IMR-90 (cell line): Measurements from ENCODE around the gene CMTR1. TPM values are rescaled to one million over a fixed set of nuclear protein-coding genes. Genes with fewer than 3 reads are reported as not detected.

Source experiments
- ATAC-seq: fragments of 200-7000 bp; cut with Tn5 transposase; 2 replicates; pipeline ENCODE4 v1.9.1; 2020; ENCODE audit warnings: low read depth, mild to moderate bottlenecking, moderate library complexity
- BruUV-seq: library from RNA; stranded (reverse); fragments of 400-500 nt; replicated peaks from 2 replicates; lab custom pipeline; 2021; lab: Mats Ljungman, UMichigan
- CTCF ChIA-PET: fragments of 300-600 bp; formaldehyde crosslinking; extraction: SDS; loops from one replicate; lab custom pipeline; 2021; ENCODE audit warnings: antibody characterized with exemption; lab: Yijun Ruan, JAX
- POLR2A ChIA-PET: fragments of 300-600 bp; sonication (Branson Sonifier 250); formaldehyde crosslinking; loops from one replicate; lab custom pipeline; 2022; ENCODE audit warnings: antibody characterized with exemption; ENCODE audit not compliant: unreplicated experiment; lab: Charles Lee
- DNase-seq: peaks from one replicate; pipeline ENCODE4 v3.0.0; 2013
- H2AFZ ChIP-seq: replicated peaks from 2 replicates; pipeline ENCODE3; 2013; ENCODE audit warnings: low read length, mild to moderate bottlenecking; ENCODE audit not compliant: poor library complexity
- H2AK5ac ChIP-seq: 2 replicates; pipeline ENCODE4 v1.6.1; 2013; ENCODE audit warnings: low read depth, low read length, inconsistent platforms
- H2AK9ac ChIP-seq: replicated peaks from 2 replicates; pipeline ENCODE3; 2013; ENCODE audit warnings: mild to moderate bottlenecking, low read depth, low read length, moderate library complexity; ENCODE audit not compliant: poor library complexity
- H2BK120ac ChIP-seq: 2 replicates; pipeline ENCODE4 v1.6.1; 2013; ENCODE audit warnings: low read depth, low read length, inconsistent platforms
- H2BK15ac ChIP-seq: 3 replicates; pipeline ENCODE4 v1.6.1; 2013; ENCODE audit warnings: low read depth, low read length, inconsistent platforms
- H2BK20ac ChIP-seq: 2 replicates; pipeline ENCODE4 v1.6.1; 2013; ENCODE audit warnings: low read depth, mild to moderate bottlenecking, inconsistent platforms, low read length, moderate library complexity
- H2BK5ac ChIP-seq: 2 replicates; pipeline ENCODE4 v1.6.1; 2013; ENCODE audit warnings: mild to moderate bottlenecking, low read depth, low read length, inconsistent platforms; ENCODE audit not compliant: poor library complexity, severe bottlenecking
- H3K14ac ChIP-seq: replicated peaks from 2 replicates; pipeline ENCODE4 v1.6.1; 2013; ENCODE audit warnings: low read depth, low read length, inconsistent platforms
- H3K18ac ChIP-seq: 2 replicates; pipeline ENCODE4 v1.6.1; 2013; ENCODE audit warnings: low read depth, low read length, control low read depth
- H3K23ac ChIP-seq: 2 replicates; pipeline ENCODE4 v1.6.1; 2013; ENCODE audit warnings: low read depth, low read length, inconsistent platforms
- H3K27ac ChIP-seq: 2 replicates; pipeline ENCODE4 v1.5.1; 2013; ENCODE audit warnings: mild to moderate bottlenecking, control low read depth, low read length; ENCODE audit not compliant: insufficient read depth
- H3K27me3 ChIP-seq: 2 replicates; pipeline ENCODE4 v1.6.1; 2013; ENCODE audit warnings: low read length; ENCODE audit not compliant: control insufficient read depth, insufficient read depth
- H3K36me3 ChIP-seq: 2 replicates; pipeline ENCODE4 v1.6.1; 2013; ENCODE audit warnings: low read length, mixed read lengths; ENCODE audit not compliant: control insufficient read depth, insufficient read depth
- H3K4ac ChIP-seq: 2 replicates; pipeline ENCODE4 v1.6.1; 2013; ENCODE audit warnings: low read depth, low read length, inconsistent platforms
- H3K4me1 ChIP-seq: 2 replicates; pipeline ENCODE4 v1.6.1; 2013; ENCODE audit warnings: low read length, mixed read lengths; ENCODE audit not compliant: control insufficient read depth, insufficient read depth
- H3K4me2 ChIP-seq: 2 replicates; pipeline ENCODE4 v1.6.1; 2013; ENCODE audit warnings: low read depth, mild to moderate bottlenecking, control low read depth, low read length, moderate library complexity
- H3K4me3 ChIP-seq: 2 replicates; pipeline ENCODE4 v1.5.1; 2013; ENCODE audit warnings: low read depth, mild to moderate bottlenecking, control low read depth, low read length, moderate library complexity; ENCODE audit not compliant: insufficient read depth
- H3K56ac ChIP-seq: 2 replicates; pipeline ENCODE4 v1.6.1; 2013; ENCODE audit warnings: low read length, inconsistent platforms; ENCODE audit not compliant: insufficient read depth; ENCODE audit errors: extremely low read depth
- H3K79me1 ChIP-seq, 2 experiments: 2 replicates each; pipeline ENCODE4 v1.6.1; 2013; ENCODE audit warnings: low read length in 2 of 2, inconsistent platforms in 1 of 2, low read depth in 1 of 2
- H3K9ac ChIP-seq: 2 replicates; pipeline ENCODE4 v1.6.1; 2013; ENCODE audit warnings: low read depth, low read length, control low read depth
- H3K9me1 ChIP-seq: 2 replicates; pipeline ENCODE4 v1.6.1; 2013; ENCODE audit warnings: low read length, inconsistent platforms; ENCODE audit not compliant: insufficient read depth
- H3K9me3 ChIP-seq: 2 replicates; pipeline ENCODE4 v1.6.1; 2013; ENCODE audit warnings: low read length; ENCODE audit not compliant: control insufficient read depth, insufficient read depth
- H4K20me1 ChIP-seq: 2 replicates; pipeline ENCODE4 v1.6.1; 2013; ENCODE audit warnings: low read length, inconsistent platforms; ENCODE audit not compliant: insufficient read depth
- H4K5ac ChIP-seq: 2 replicates; pipeline ENCODE4 v1.6.1; 2013; ENCODE audit warnings: mild to moderate bottlenecking, low read depth, low read length, control low read depth
- H4K8ac ChIP-seq, 2 experiments: 2 replicates each; pipeline ENCODE4 v1.6.1; 2013; ENCODE audit warnings: low read depth in 2 of 2, low read length in 2 of 2, control low read depth in 1 of 2, inconsistent platforms in 1 of 2
- H4K91ac ChIP-seq: 2 replicates; pipeline ENCODE4 v1.6.1; 2013; ENCODE audit warnings: low read depth, low read length, inconsistent platforms; ENCODE audit not compliant: insufficient read depth
- BHLHE40 ChIP-seq: fragments of 150-350 bp; IDR thresholded peaks from 2 replicates; pipeline ENCODE4 v1.6.1; 2016; ENCODE audit warnings: mild to moderate bottlenecking, low read depth, low read length
- CEBPB ChIP-seq: IDR thresholded peaks from 2 replicates; pipeline ENCODE4 v1.6.1; 2012; ENCODE audit warnings: low read depth, low read length, improper control_type of control experiment
- FOS ChIP-seq: fragments of 150-350 bp; IDR thresholded peaks from 2 replicates; pipeline ENCODE4 v1.6.1; 2016; ENCODE audit warnings: low read depth, low read length
- MAFK ChIP-seq: IDR thresholded peaks from 2 replicates; pipeline ENCODE4 v1.6.1; 2012; ENCODE audit warnings: low read depth, low read length, improper control_type of control experiment
- MXI1 ChIP-seq: IDR thresholded peaks from 2 replicates; pipeline ENCODE4 v1.6.1; 2012; ENCODE audit warnings: low read depth, mild to moderate bottlenecking, low read length, moderate library complexity, borderline replicate concordance
- NFE2L2 ChIP-seq: fragments of 150-350 bp; IDR thresholded peaks from 2 replicates; pipeline ENCODE4 v1.6.1; 2016; ENCODE audit warnings: low read depth, mild to moderate bottlenecking, low read length
- POLR2A ChIP-seq: IDR thresholded peaks from 2 replicates; pipeline ENCODE4 v1.6.1; 2012; ENCODE audit warnings: mild to moderate bottlenecking, low read depth, low read length
- RCOR1 ChIP-seq: IDR thresholded peaks from 2 replicates; pipeline ENCODE4 v1.6.1; 2012; ENCODE audit warnings: mild to moderate bottlenecking, low read length, improper control_type of control experiment; ENCODE audit not compliant: insufficient replicate concordance
- RFX5 ChIP-seq: IDR thresholded peaks from 2 replicates; pipeline ENCODE4 v1.8.0; 2012; ENCODE audit warnings: low read depth, mild to moderate bottlenecking, low read length, moderate library complexity
- SMC3 ChIP-seq: fragments of 150-350 bp; IDR thresholded peaks from 2 replicates; pipeline ENCODE4 v1.6.1; 2016; ENCODE audit warnings: low read depth, mild to moderate bottlenecking, antibody characterized with exemption, low read length, moderate library complexity
- WGBS, 2 experiments: methylation state at CpG; one replicate each; pipeline versions ENCODE4 v1.1.5 to v1.1.7; 2013; ENCODE audit warnings: missing lambda C conversion rate in 2 of 2; ENCODE audit not compliant: insufficient read length in 1 of 2; ENCODE audit errors: extremely low coverage in 2 of 2; 5-methylcytosine and 5-hydroxymethylcytosine counted together
- dilution Hi-C: fragments of 300-500 bp; cut with HindIII; formaldehyde crosslinking; loops from one replicate; pipeline ENCODE4 v1.14.3; 2018; ENCODE audit warnings: low sequenced_read_pairs; ENCODE audit not compliant: unreplicated experiment
- in situ Hi-C: fragments of 300-500 bp; cut with MboI; formaldehyde crosslinking; loops from 3 replicates; pipeline ENCODE4 v1.14.3; 2019; ENCODE audit warnings: low sequenced_read_pairs, inconsistent platforms, mixed read lengths
- intact Hi-C: fragments of 100-400 bp; cut with micrococcal nuclease; formaldehyde crosslinking; loops from 2 replicates; pipeline ENCODE4 v1.10.0; 2022
- polyA plus RNA-seq, 3 experiments: library from polyadenylated mRNA; depleted of rRNA; stranded (reverse); fragments of >200 nt; gene quantifications; 2 replicates each; pipeline ENCODE4 v1.2.3, GENCODE V29; 2012; ENCODE audit warnings: low replicate concordance in 1 of 3
- total RNA-seq: library from RNA; depleted of rRNA; stranded (reverse); fragments of >200 nt; gene quantifications from 2 replicates; pipeline ENCODE4 v1.2.3, GENCODE V29; 2012
- TF ChIP-seq, protein P1 (sequence below): fragments of 150-350 bp; IDR thresholded peaks from 2 replicates; pipeline ENCODE4 v1.6.1; 2016; ENCODE audit warnings: low read depth, mild to moderate bottlenecking, low read length, moderate library complexity, borderline replicate concordance
- TF ChIP-seq, protein P2 (sequence below): conservative IDR thresholded peaks from 2 replicates; pipeline ENCODE4 v1.5.1; 2012; ENCODE audit warnings: mild to moderate bottlenecking, low read depth, low read length, improper control_type of control experiment
- TF ChIP-seq, protein P3 (sequence below): fragments of 150-350 bp; IDR thresholded peaks from 2 replicates; pipeline ENCODE4 v1.6.1; 2017; ENCODE audit warnings: mild to moderate bottlenecking, antibody characterized with exemption, low read length, low read depth

Gene CMTR1
- total and polyA plus RNA-seq, 2 of the 4 experiments (the other 2 are of a cell fraction): 22.6 to 30.1 TPM

DNA sequence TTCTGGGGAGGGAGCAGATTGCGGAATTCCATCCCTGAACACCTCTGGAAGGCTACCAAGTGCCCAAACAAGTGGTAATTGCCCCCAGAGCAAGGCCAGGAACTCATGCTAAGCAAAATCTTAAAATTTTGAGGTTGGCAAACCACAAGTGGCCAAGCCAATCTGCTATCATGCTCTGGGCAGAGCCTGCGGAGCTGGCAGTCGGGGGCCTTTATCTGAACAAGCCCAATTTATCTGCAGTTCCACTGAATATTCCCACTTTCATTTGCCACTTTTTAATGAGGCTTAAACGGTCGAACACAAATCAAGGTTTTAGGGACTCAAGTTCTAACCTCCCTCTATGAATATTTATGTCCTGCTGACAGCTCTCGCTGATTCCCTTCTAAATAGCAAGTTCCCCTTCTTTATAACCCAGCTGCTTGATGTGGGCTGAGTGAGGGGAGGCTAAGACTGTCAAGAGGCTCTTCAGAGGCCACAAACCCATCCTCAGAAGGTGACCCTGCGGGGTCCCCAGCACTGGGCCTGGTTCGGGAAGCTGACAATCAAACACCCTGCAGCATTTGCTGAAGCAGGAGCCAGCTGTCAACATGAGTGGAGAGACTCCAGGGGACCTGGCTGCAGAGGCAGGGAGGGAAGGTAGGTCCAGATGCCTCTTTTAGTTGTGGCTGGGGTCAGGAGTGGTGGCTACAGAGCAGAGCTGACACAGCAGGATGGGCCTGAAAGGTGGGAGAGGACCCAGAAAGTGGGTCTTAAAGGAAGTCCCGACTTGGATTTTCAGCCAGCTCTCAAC is 54.8 kb downstream of the CMTR1 start (continued):
- no peak for TF ChIP-seq SMC3

DNA sequence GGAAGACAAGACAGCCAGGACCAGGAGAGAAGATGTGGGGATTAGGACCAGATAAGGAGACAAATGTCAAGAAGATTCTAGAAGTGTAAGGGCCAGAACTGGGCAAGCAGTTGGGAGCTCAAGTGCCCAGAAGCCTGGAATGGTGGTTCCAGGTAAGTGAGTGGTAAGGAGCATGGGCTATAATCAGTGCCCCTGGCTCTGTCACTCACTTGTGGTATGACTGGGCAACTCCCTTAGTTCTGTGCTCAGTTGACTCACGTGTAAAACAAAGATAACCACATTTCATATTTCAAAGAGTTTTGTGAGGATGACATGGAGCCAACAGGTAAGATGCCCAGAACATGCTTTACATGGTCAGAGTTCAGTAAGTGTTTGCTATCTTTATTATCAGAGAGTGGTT is 55.5 kb downstream of the CMTR1 start:
- no peak overlapping the region for H3K56ac ChIP-seq
- intact Hi-C loops: no loop called here
- H4K20me1 ChIP-seq: peaks cover 14% of the 10 kb centered on the region
- no peak overlapping the region for H2BK5ac ChIP-seq
- no peak overlapping the region for H3K4me3 ChIP-seq
- peaks cover under 1% of the 10 kb centered on the region; the same call in 1 of the 2 replicates for H3K9me1 ChIP-seq
- peaks cover 0 to 24% of the 10 kb centered on the region in 2 experiments; a peak in 3 of 4 replicates for H3K79me1 ChIP-seq
- no peaks in the 10 kb centered on the region for H3K4me1 ChIP-seq
- no peak overlapping the region for H4K5ac ChIP-seq
- no TSS peak for BruUV-seq
- H3K4ac ChIP-seq: no peak overlapping the region
- no peak overlapping the region for H3K9ac ChIP-seq
- ChIA-PET POLR2A (no interaction called here), CTCF (no interaction called here)
- no peak overlapping the region for H4K8ac ChIP-seq
- peak overlapping the region; percentile 11 for H2AK9ac ChIP-seq
- H3K23ac ChIP-seq: no peak overlapping the region
- no peak overlapping the region for H4K91ac ChIP-seq
- no peak overlapping the region for H2BK120ac ChIP-seq
- H2BK20ac ChIP-seq: no peak overlapping the region
- H2AK5ac ChIP-seq: no peak overlapping the region
- dilution Hi-C loops: no loop called here
- H2BK15ac ChIP-seq: no peak overlapping the region
- peak overlapping the region; percentile 10 for H2AFZ ChIP-seq
- H3K36me3 ChIP-seq: peaks cover 3% of the 10 kb centered on the region; the same call in 1 of the 2 replicates
- H3K14ac ChIP-seq: no peak overlapping the region
- TF ChIP-seq RFX5: no peak
- TF ChIP-seq BHLHE40: no peak
- TF ChIP-seq, protein P1, sequence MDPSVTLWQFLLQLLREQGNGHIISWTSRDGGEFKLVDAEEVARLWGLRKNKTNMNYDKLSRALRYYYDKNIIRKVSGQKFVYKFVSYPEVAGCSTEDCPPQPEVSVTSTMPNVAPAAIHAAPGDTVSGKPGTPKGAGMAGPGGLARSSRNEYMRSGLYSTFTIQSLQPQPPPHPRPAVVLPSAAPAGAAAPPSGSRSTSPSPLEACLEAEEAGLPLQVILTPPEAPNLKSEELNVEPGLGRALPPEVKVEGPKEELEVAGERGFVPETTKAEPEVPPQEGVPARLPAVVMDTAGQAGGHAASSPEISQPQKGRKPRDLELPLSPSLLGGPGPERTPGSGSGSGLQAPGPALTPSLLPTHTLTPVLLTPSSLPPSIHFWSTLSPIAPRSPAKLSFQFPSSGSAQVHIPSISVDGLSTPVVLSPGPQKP: no peak
- no peak for TF ChIP-seq MAFK
- TF ChIP-seq, protein P2, sequence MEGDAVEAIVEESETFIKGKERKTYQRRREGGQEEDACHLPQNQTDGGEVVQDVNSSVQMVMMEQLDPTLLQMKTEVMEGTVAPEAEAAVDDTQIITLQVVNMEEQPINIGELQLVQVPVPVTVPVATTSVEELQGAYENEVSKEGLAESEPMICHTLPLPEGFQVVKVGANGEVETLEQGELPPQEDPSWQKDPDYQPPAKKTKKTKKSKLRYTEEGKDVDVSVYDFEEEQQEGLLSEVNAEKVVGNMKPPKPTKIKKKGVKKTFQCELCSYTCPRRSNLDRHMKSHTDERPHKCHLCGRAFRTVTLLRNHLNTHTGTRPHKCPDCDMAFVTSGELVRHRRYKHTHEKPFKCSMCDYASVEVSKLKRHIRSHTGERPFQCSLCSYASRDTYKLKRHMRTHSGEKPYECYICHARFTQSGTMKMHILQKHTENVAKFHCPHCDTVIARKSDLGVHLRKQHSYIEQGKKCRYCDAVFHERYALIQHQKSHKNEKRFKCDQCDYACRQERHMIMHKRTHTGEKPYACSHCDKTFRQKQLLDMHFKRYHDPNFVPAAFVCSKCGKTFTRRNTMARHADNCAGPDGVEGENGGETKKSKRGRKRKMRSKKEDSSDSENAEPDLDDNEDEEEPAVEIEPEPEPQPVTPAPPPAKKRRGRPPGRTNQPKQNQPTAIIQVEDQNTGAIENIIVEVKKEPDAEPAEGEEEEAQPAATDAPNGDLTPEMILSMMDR: no peak
- TF ChIP-seq FOS: no peak
- no peak for TF ChIP-seq RCOR1
- TF ChIP-seq POLR2A: no peak
- no peak for TF ChIP-seq NFE2L2
- TF ChIP-seq CEBPB: no peak
- TF ChIP-seq, protein P3, sequence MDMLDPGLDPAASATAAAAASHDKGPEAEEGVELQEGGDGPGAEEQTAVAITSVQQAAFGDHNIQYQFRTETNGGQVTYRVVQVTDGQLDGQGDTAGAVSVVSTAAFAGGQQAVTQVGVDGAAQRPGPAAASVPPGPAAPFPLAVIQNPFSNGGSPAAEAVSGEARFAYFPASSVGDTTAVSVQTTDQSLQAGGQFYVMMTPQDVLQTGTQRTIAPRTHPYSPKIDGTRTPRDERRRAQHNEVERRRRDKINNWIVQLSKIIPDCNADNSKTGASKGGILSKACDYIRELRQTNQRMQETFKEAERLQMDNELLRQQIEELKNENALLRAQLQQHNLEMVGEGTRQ: no peak
- no peak for TF ChIP-seq MXI1
- TF ChIP-seq SMC3: no peak
- H3K27me3 ChIP-seq: no peaks in the 10 kb centered on the region
- no peak overlapping the region for H3K18ac ChIP-seq
- no peaks in the 10 kb centered on the region for H3K9me3 ChIP-seq
- no peak overlapping the region for H3K27ac ChIP-seq
- in situ Hi-C loops: no loop called here
- DNase-seq (no peak), ATAC-seq (no peak)
- H3K4me2 ChIP-seq: no peak overlapping the region
- WGBS, 2 experiments: no CpG with 5 or more reads among the region's 1 CpG
